Skeletal muscle cell (primary cell): Measurements from ENCODE around the gene GPR108.

Experiments
- DNase-seq: peaks from one replicate; pipeline ENCODE4 v3.0.0-alpha.2; 2010; ENCODE audit warnings: low read depth
- H3K4me3 ChIP-seq: 2 replicates; pipeline ENCODE4 v1.5.1; 2011; ENCODE audit warnings: low read depth, mild to moderate bottlenecking, control low read depth, low read length, moderate library complexity

Gene GPR108

GRCh38 chr19:6724631-6725492 is 12.5 kb downstream of the GPR108 start:
- no peak for DNase-seq
- H3K4me3 ChIP-seq = no peak overlapping the region

GRCh38 chr19:6723738-6724137 is 13.6 kb downstream of the GPR108 start:
- no peak overlapping the region for H3K4me3 ChIP-seq
- no peak for DNase-seq

GRCh38 chr19:6723108-6723618 is 14.2 kb downstream of the GPR108 start:
- DNase-seq = no peak
- no peak overlapping the region for H3K4me3 ChIP-seq

GRCh38 chr19:6721773-6722172 is 15.6 kb downstream of the GPR108 start:
- no peak overlapping the region for H3K4me3 ChIP-seq
- no peak for DNase-seq

GRCh38 chr19:6721138-6721474 is 16.3 kb downstream of the GPR108 start:
- no peak overlapping the region for H3K4me3 ChIP-seq
- DNase-seq = no peak

GRCh38 chr19:6720369-6721137 is 16.8 kb downstream of the GPR108 start, which contains the start of gene C3:
Gene C3 (minus strand): TSS chr19:6720650. CDS start chr19:6720589, 61 bp downstream.
- no peak within 1 kb of the TSS for H3K4me3 ChIP-seq
- no peak for DNase-seq

- H3K4me3 ChIP-seq = no peak overlapping the region
- no peak for DNase-seq
These were observed 17.4 kb downstream of the GPR108 start for GRCh38 chr19:6719992-6720368.

- no peak overlapping the region for H3K4me3 ChIP-seq
- no peak for DNase-seq
These were observed 17.9 kb downstream of the GPR108 start for GRCh38 chr19:6719540-6719861.

GRCh38 chr19:6718741-6719539 is 18.4 kb downstream of the GPR108 start:
- H3K4me3 ChIP-seq = no peak overlapping the region
- DNase-seq = no peak

GRCh38 chr19:6718111-6718740 is 19.2 kb downstream of the GPR108 start:
- H3K4me3 ChIP-seq = no peak overlapping the region
- DNase-seq = no peak

GRCh38 chr19:6717441-6717971 is 19.9 kb downstream of the GPR108 start:
- no peak for DNase-seq
- H3K4me3 ChIP-seq = no peak overlapping the region

GRCh38 chr19:6717036-6717435 is 20.3 kb downstream of the GPR108 start:
- DNase-seq = no peak
- no peak overlapping the region for H3K4me3 ChIP-seq

- DNase-seq = no peak
These were observed 20.8 kb downstream of the GPR108 start for GRCh38 chr19:6716610-6716970.

GRCh38 chr19:6714749-6715555 is 22.4 kb downstream of the GPR108 start:
- H3K4me3 ChIP-seq = no peak overlapping the region
- DNase-seq = no peak

More at GRCh38 chr19:6716610-6716970, 20.8 kb downstream of the GPR108 start:
- no peak overlapping the region for H3K4me3 ChIP-seq

- no peak for DNase-seq
- no peak overlapping the region for H3K4me3 ChIP-seq
These were observed 23.3 kb downstream of the GPR108 start for GRCh38 chr19:6713773-6714692.

GRCh38 chr19:6712692-6713670 is 24.4 kb downstream of the GPR108 start:
- no peak for DNase-seq

More at GRCh38 chr19:6712692-6713670, 24.4 kb downstream of the GPR108 start:
- no peak overlapping the region for H3K4me3 ChIP-seq
